Measurements from ENCODE around the gene NUP210L.
A peak's percentile ranks its signal among the peaks of the same experiment; 100 is the strongest.

Gene NUP210L

DNA sequence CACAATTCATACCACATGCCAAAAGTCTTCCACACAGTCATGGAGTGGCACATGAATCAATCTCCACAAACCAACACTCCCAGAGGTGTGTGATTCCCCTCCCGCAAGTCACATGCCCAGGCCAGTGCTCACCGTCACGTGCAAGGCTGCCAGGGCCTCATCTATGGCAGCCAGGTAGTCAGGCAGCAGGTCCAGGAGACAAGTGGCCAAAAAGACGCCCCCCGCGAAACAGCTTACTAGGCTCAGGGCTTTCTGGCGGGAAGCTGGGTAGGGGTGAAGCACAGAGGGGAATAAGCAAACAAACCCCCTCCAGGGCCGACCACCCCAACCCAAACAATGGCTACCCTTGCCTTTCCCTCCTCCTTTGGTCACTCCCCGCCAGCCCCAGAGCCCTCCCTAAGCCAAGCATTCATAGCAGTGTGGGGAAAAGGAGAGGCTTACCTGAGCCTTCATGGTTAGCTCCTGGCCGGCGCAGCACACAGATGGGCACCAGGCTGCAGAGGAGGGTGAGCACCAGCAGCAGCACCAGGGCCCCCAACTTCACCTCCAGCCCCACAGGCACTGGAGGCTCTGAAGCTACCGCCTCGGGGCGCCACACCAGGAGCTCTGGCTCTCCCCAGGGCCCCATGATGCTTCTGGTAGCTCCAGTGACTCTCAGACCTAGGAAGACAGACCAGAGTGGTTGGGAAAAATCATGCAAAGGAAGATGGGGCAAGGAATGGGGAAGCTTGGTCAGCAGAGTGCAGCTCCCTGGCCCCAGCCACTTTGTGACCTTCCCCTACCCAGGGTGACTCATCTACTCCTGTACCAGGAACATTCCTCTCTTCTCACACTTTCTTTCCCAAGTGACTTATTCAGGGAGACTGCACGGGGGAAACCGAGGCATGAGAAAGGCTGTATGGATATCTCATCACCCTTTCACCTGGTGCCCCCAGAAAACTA, 192.5 kb downstream of the NUP210L start:
- peak; percentile 81 for DNase-seq

GRCh38 chr1:153961421-153961820, 193.5 kb downstream of the NUP210L start:
- peak; percentile 39 for DNase-seq

- no peak for DNase-seq
These were observed 194.7 kb downstream of the NUP210L start for GRCh38 chr1:153960206-153960605.

- no peak for DNase-seq
These were observed 195.4 kb downstream of the NUP210L start for GRCh38 chr1:153959454-153959853.

GRCh38 chr1:153958961-153959260, 196.0 kb downstream of the NUP210L start:
- DNase-seq = no peak

GRCh38 chr1:153958111-153958960, 196.5 kb downstream of the NUP210L start, which contains the start of gene CRTC2:
CRTC2 (minus strand) TSS chr1:153958612; CDS start chr1:153958497, 115 bp downstream.
- DNase-seq = peak; percentile 97

DNA sequence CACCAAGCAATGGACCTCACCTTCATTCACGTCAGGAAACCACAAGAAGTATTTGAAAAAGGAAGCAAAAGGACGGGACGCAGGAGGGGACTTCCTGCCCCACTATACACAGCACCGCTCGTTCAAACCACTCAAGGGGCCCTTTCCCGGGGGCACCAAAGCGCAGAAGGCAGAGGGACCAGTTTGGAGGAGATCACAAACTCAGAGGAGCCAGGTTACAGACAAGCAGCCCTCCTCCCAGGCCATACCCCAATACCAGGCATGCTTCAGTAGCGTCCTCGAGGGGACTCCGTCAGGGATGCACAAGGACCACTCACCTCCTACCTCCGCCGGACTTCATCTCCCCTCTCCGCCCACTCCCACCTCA, 197.1 kb downstream of the NUP210L start:
- DNase-seq = peak; percentile 31

DNA sequence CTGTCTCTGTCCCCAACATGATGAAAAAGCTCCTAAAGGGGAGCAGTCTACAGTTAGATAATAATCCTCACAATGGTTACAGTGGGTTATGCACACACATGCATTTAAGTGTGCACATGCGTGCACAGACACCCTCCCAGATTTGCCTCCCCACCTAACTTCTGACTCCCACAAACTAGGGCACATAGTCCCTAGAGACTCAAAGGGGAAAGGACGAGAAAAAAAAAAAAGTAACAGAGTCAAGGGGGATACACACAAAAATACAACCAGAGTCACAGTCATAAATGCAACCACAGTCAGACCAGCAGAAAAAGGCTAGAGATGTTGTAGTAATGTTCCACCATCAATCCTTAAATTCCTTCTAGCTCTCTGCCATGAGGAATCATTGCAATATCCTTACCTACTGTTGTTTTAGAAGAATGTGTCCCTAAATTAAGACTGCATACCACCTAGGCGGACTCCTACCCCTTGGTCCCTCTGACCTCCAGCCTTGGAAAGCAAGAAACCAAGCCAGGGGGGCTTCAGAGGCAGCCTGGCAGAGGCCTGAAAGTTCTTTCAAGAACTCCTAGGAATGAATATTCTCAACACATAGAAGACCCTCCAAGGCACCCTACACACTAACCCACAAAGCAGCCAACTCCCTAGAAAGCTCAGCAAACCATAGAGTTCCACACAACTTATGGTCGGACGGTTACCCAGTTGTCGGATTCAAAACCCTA, 197.7 kb downstream of the NUP210L start:
- DNase-seq = no peak

GRCh38 chr1:153954826-153955225, 200.0 kb downstream of the NUP210L start:
- DNase-seq = no peak

DNA sequence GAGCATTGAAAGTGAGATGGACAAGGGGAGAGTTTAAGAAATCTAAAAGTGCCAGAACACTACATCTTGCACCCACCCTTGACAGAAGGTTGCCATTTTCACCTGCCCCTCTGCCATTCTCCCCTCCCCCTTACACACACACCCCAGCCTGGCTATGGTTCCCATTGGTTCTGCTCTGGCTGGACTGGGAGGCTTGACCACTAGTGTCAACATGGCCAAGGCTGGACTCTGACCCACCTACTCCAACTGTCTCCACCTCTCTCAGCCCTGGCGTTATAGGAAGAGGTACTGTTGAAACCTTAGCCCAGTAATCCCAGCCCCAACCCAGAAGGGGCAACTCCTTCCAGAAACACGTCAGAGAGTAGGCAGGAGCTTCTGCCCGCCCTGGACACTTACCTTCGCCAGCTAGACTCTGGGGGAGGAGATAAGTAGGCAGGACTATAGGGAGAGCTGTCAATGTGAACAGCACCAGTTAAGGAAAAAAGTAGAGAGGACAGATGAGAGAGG, 201.0 kb downstream of the NUP210L start:
- no peak for DNase-seq

DNA sequence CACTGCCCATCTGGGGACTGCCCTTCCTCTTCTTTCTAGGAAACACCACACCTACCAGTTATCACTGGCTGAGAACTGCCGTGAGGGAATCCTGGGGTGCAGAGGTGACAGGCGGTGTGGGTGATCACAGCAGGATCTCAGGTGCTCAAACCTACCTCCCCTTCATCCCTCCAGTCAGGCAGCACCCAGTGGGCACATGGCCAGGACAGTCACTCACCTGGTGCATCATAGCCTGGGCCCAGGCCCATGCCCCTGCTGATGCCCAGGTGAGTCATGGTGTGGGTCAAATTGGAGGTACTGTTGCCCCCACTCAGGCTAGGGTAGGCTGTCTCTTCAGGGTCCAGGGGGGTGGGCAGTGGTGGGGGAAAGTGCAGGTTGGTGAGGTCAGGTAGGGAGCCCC, 203.1 kb downstream of the NUP210L start:
- no peak for DNase-seq

GRCh38 chr1:153951183-153951582, 203.7 kb downstream of the NUP210L start:
- no peak for DNase-seq

- DNase-seq = peak; percentile 90
These were observed 208.1 kb downstream of the NUP210L start, which contains the start of gene DENND4B for GRCh38 chr1:153946622-153947241. DENND4B (minus strand) TSS chr1:153946718; CDS start chr1:153944374, 2,344 bp downstream.

GRCh38 chr1:153945795-153946621, 208.9 kb downstream of the NUP210L start:
- peak; percentile 98 for DNase-seq

GRCh38 chr1:153945131-153945794, 209.6 kb downstream of the NUP210L start:
- DNase-seq = peak; percentile 88

GRCh38 chr1:153944827-153945117, 210.1 kb downstream of the NUP210L start:
- no peak for DNase-seq

GRCh38 chr1:153944005-153944826, 210.7 kb downstream of the NUP210L start:
- DNase-seq = peak; percentile 85

DNA sequence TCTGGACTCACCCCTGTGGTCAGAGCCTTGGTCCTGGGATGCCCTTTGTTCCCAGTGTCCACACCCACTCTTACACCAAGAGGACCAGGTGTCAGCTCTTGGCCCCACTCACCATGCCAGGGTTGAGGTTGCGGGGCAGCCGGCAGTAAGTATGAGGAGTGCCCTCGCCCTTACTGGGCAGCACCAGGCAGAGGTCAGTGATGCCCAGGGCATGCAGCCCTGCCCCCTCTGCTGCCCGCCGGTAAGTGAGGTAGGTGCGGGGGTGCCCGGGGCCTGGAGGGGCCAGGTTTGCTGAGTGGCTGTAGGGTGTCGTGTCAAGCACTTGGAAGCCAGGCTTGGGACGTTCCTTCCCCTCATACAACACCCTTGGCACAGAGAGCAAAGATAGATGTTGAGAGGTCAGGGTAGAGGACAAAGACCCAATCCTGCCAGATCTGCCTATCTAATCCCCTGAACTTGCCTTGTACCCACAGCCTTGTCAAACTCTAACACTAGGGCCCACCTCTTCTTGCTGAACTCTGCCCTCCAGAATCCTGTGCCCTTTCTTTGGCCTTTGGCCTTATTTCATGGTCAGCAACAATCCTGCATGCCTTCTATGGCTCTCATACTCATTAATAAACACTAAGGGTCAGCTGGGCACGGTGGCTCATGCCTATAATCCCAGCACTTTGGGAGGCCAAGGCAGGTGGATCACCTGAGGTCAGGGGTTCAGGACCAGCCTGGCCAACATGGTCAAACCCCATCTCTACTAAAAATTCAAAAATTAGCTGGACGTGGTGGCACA, 211.9 kb downstream of the NUP210L start:
- no peak for DNase-seq

Data from suppressor macrophage treated with lipopolysaccharide for 4 hours (primary cell).